ES-I3 (cell line): ENCODE results near the gene PASK.

Experiments used
- H3K36me3 ChIP-seq: 2 replicates; pipeline ENCODE4 v1.6.1; 2013; ENCODE audit warnings: mild to moderate bottlenecking, low read length, control low read depth, moderate library complexity; ENCODE audit not compliant: insufficient read depth
- H3K4me1 ChIP-seq: 2 replicates; pipeline ENCODE4 v1.6.1; 2013; ENCODE audit warnings: mild to moderate bottlenecking, control low read depth, low read length; ENCODE audit not compliant: insufficient read depth
- H3K9ac ChIP-seq: 2 replicates; pipeline ENCODE4 v1.6.1; 2013; ENCODE audit warnings: low read depth, mild to moderate bottlenecking, low read length, moderate library complexity
- H3K9me3 ChIP-seq: 2 replicates; pipeline ENCODE4 v1.6.1; 2013; ENCODE audit warnings: mild to moderate bottlenecking, low read length, moderate library complexity; ENCODE audit not compliant: control insufficient read depth, insufficient read depth

PASK gene

DNA sequence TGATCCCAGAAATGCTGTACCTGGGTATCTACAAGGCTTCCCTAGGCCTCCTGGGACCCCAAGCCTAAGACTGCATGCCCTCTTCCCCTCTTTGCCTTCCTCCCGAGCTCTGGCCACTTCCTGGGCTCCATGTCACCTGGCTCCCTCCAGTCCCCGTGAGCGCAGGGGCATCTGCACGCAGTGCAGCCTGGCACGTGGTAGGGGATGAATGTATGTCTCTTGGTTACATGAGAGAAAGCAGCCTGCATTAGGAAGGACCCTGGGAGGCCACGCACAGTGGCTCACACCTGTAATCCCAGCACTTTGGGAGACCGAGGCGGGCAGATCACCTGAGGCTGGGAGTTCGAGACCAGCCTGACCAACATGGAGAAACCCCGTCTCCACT is 15.8 kb downstream of the PASK start:
- H3K36me3 ChIP-seq, result peaks cover 5% of the 10 kb centered on the region; the same call in 1 of the 2 replicates
- H3K9me3 ChIP-seq, result no peaks in the 10 kb centered on the region
- no peak overlapping the region for H3K9ac ChIP-seq
- no peaks in the 10 kb centered on the region for H3K4me1 ChIP-seq

DNA sequence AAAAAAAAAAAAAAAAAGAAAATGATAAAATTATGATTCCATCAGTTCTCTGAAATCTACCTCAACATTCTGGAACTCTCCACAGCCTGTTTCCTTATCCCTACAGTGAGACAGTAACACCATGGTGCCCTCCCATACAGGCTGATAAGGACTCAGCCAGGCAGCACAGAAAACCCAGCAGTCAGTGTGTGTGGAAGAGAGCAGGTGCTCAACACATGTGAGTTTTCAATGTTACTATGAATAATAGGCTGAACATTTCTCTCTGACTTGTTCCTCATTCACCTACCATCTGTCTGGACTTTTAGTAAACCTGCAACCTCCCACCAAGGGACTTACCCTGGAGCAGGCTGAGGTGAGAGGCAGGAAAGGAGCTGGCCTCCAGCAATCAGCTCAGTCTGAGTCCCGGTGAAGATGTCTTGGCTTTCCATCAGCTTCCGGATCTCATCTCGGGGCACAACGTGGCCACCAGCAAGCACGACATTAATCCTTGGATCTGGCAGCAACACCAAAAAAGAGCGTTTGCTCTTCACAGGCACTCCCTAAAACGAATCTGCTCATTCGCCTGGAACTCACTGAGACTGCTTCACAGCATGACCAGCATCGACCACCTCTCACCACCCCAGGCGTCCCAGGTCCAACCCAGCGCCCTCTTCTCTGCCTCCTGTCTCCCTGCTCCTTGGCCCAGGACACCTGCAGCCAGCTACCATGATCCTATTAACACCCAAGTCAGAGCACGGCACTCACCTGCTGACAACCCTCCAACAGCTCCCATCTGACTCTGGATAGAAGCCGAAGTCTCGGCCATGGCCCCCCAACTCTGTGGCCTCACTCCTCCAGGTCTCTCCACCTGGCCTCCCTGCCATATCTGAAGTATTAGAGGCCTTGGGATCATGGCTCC is 16.5 kb downstream of the PASK start:
- Histone ChIP-seq H3K9me3 (no peaks in the 10 kb centered on the region), H3K4me1 (no peaks in the 10 kb centered on the region), H3K36me3 (peaks cover 5% of the 10 kb centered on the region; the same call in 1 of the 2 replicates), H3K9ac (no peak overlapping the region)

GRCh38 chr2:241131531-241131930 is 17.7 kb downstream of the PASK start:
- H3K36me3 ChIP-seq, result peaks cover 5% of the 10 kb centered on the region; the same call in 1 of the 2 replicates
- no peaks in the 10 kb centered on the region for H3K4me1 ChIP-seq
- H3K9me3 ChIP-seq, result no peaks in the 10 kb centered on the region
- no peak overlapping the region for H3K9ac ChIP-seq

DNA sequence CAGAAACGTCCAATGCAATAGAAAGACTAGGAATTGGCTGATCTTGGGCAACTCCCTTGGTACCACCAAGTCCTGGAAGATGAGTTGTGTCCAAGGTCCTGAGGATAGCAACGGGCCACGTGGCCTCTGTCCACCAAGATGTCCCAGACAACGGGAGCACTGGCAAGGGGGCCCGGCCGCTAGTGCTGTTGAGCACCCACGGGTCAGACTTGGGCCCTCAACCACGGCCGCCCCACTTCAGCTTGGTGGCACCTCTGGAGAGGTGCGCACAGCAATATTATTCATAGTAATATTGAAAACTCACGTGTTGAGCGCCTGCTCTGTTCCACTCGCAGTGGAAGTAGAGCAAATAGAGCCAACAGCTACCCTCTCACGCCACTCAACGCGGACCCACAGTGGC is 19.0 kb downstream of the PASK start:
- Histone ChIP-seq H3K9ac (no peak overlapping the region), H3K9me3 (no peaks in the 10 kb centered on the region), H3K4me1 (no peaks in the 10 kb centered on the region), H3K36me3 (0 out of 2 replicates have a peak, but pooled peaks cover 5% of the 10 kb centered on the region)

- Histone ChIP-seq H3K9ac (no peak overlapping the region), H3K36me3 (0 out of 2 replicates have a peak, but pooled peaks cover 5% of the 10 kb centered on the region), H3K9me3 (no peaks in the 10 kb centered on the region), H3K4me1 (no peaks in the 10 kb centered on the region)
Measured at GRCh38 chr2:241129086-241129871, 20.0 kb downstream of the PASK start.

- Histone ChIP-seq H3K9ac (no peak overlapping the region), H3K9me3 (no peaks in the 10 kb centered on the region), H3K4me1 (no peaks in the 10 kb centered on the region), H3K36me3 (0 out of 2 replicates have a peak, but pooled peaks cover 5% of the 10 kb centered on the region)
Measured at GRCh38 chr2:241128266-241128665, 21.0 kb downstream of the PASK start.

DNA sequence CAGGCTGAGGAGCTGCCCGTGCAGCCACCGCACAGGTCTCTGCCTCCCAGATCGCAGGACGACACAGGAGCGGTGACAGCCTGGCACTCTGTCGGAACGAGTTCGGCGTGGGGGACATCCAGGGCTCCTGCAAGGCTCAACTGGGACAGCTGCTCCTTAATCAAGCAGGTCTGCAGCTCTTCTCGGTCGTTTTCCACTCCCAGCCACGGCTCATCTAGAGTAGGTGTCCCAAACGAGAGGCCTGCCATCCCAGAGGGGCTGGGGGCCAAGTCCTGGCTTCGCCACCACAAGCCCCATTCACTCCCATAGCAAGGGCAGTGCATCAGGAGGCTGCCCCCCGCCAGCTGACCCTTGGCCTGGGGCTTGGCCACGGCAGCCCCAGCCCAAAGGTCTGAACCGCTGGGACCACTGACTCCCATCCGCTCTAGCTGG is 22.5 kb downstream of the PASK start:
- Histone ChIP-seq H3K36me3 (0 out of 2 replicates have a peak, but pooled peaks cover 5% of the 10 kb centered on the region), H3K9me3 (no peaks in the 10 kb centered on the region), H3K4me1 (no peaks in the 10 kb centered on the region), H3K9ac (no peak overlapping the region)

GRCh38 chr2:241126201-241126611 is 23.1 kb downstream of the PASK start:
- Histone ChIP-seq H3K36me3 (0 out of 2 replicates have a peak, but pooled peaks cover 5% of the 10 kb centered on the region), H3K9ac (no peak overlapping the region), H3K9me3 (no peaks in the 10 kb centered on the region), H3K4me1 (no peaks in the 10 kb centered on the region)

GRCh38 chr2:241125626-241126025 is 23.6 kb downstream of the PASK start:
- Histone ChIP-seq H3K4me1 (no peaks in the 10 kb centered on the region), H3K9me3 (no peaks in the 10 kb centered on the region), H3K36me3 (0 out of 2 replicates have a peak, but pooled peaks cover 5% of the 10 kb centered on the region), H3K9ac (no peak overlapping the region)

DNA sequence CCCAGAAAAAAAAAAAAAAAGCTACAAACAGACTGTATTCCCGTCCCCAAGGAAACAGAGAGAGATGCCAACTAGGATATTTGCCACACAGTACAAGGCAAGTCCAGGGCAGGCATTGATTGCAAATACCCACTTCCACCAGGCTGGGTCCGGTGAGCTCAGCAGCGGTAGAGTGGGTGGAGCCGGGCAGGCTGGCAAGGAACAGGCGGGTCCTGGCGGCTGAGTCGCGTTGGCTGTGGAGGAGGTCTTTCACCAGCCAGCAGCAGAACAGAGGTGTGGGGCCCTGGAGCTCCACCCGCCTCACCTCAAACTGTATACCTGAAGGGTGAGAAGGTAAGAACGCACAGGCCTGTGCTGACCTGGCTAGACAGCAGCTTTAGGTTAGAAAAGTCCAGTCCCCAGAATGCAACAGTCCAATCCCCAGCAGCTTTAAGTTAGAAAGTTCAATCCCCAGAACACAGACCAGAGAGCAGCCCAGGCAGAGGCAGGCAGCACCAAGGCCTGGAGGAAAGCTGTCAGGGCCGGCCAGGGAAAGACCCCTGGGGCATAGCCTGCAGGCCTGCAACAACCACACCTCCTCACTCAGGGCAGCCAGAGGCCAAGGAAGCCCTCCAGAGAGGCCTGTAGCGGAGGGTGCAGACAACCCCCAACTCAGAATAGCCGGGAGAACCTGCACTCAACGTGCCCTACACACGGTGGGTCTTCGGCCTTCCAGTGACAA is 25.3 kb downstream of the PASK start:
- Histone ChIP-seq H3K9me3 (no peaks in the 10 kb centered on the region), H3K36me3 (no peaks in the 10 kb centered on the region), H3K4me1 (no peaks in the 10 kb centered on the region), H3K9ac (no peak overlapping the region)

DNA sequence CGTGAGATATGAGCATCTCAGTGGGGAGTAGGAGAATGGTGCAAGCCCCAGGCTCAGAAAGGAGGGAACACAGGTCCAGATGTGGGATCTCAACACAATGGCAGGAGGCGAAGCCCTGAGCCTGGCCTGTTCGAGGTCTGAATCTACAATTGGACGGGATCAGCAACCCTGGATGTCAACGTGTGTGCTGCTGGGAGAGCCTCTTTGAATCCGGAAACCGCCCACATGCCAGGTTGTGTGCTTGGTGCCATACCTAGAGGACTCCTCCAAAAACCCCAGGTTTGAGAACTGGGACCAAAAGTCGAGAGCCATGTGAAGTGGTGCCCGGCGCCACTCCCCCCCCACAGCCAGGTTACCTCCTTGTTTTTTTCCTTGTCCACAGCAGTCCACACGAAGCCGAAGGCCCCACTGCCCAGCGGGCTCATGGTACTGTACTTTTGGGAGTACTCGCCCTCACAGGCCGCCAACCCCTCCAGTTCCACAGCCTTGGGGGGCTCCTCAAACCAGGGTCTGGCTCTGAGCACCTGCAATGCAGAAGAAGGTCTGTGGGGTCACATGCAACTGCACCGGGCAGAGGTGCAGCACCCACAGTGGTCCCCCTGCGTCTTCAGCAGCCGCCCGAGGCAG is 26.8 kb downstream of the PASK start:
- Histone ChIP-seq H3K9me3 (no peaks in the 10 kb centered on the region), H3K9ac (no peak overlapping the region), H3K4me1 (no peaks in the 10 kb centered on the region), H3K36me3 (no peaks in the 10 kb centered on the region)

- H3K9ac ChIP-seq, result no peak overlapping the region
- no peaks in the 10 kb centered on the region for H3K9me3 ChIP-seq
- no peaks in the 10 kb centered on the region for H3K36me3 ChIP-seq
- H3K4me1 ChIP-seq, result no peaks in the 10 kb centered on the region
Measured at GRCh38 chr2:241121008-241121407, 28.3 kb downstream of the PASK start.

DNA sequence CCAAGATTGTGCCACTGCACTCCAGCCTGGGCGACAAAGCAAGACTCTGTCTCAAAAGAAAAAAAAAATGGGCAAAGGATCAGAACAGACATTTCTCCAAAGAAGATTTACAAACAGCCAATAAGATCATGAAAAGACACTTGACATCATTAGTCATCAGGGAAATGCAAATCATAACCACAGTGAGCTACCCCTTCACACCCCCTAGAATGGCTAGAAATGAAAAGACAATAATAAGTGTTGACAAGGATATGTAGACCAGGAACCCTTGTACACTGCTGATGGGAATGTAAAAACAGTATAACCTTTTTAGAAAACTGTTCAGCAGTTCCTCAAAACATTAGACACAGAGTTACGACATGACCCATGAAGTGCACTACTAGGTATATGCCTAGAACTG is 28.8 kb downstream of the PASK start:
- Histone ChIP-seq H3K9me3 (no peaks in the 10 kb centered on the region), H3K4me1 (no peaks in the 10 kb centered on the region), H3K9ac (no peak overlapping the region), H3K36me3 (no peaks in the 10 kb centered on the region)
